Stromal cell of bone marrow (primary cell): ENCODE measurements around the gene CCDC9.
"Not testable (repeated sequence)": the region's sequence is repeated elsewhere in the genome, so short reads cannot be mapped to it uniquely, and the experiment has no call there.

Experiments
- DNase-seq: peaks from one replicate; pipeline ENCODE4 v3.0.0-alpha.2; 2012; ENCODE audit warnings: low read depth

The CCDC9 gene

GRCh38 chr19:47300867-47301266 is 44.5 kb downstream of the CCDC9 start:
- not testable (repeated sequence) for DNase-seq

GRCh38 chr19:47302249-47302648 is 45.9 kb downstream of the CCDC9 start:
- DNase-seq, result no peak

GRCh38 chr19:47303966-47304365 is 47.6 kb downstream of the CCDC9 start:
- no peak for DNase-seq

GRCh38 chr19:47305309-47305751 is 49.0 kb downstream of the CCDC9 start:
- peak; percentile 61 for DNase-seq

GRCh38 chr19:47306303-47306702 is 50.0 kb downstream of the CCDC9 start:
- no peak for DNase-seq

- peak; percentile 23 for DNase-seq
These were observed 52.7 kb downstream of the CCDC9 start for GRCh38 chr19:47309038-47309437.

- no peak for DNase-seq
These were observed 53.3 kb downstream of the CCDC9 start, which contains the start of gene C5AR1 for GRCh38 chr19:47309608-47310007. C5AR1 (plus strand) TSS chr19:47309861; CDS start chr19:47309896, 35 bp downstream.

- DNase-seq, result no peak
These were observed 54.0 kb downstream of the CCDC9 start for GRCh38 chr19:47310323-47310722.

GRCh38 chr19:47310819-47311218 is 54.5 kb downstream of the CCDC9 start:
- no peak for DNase-seq

- no peak for DNase-seq
These were observed 56.2 kb downstream of the CCDC9 start for GRCh38 chr19:47312366-47313006.

GRCh38 chr19:47313754-47314295 is 57.5 kb downstream of the CCDC9 start:
- no peak for DNase-seq

- DNase-seq, result peak; percentile 97
These were observed 58.9 kb downstream of the CCDC9 start for GRCh38 chr19:47315125-47315821.

- no peak for DNase-seq
These were observed 60.2 kb downstream of the CCDC9 start for GRCh38 chr19:47316513-47316912.

GRCh38 chr19:47319923-47320871 is 63.9 kb downstream of the CCDC9 start:
- no peak for DNase-seq
